HEK293 (cell line): ENCODE measurements around the gene C8B.
A peak's percentile ranks its signal among the peaks of the same experiment; 100 is the strongest.

Experiments used
- CTCF ChIA-PET: fragments of 350-600 bp; formaldehyde crosslinking; extraction: SDS; loops from one replicate; lab custom pipeline; 2021; ENCODE audit warnings: antibody characterized with exemption; lab: Yijun Ruan, JAX
- POLR2A ChIA-PET: fragments of 300-600 bp; formaldehyde crosslinking; extraction: SDS; loops from one replicate; lab custom pipeline; 2020; ENCODE audit warnings: antibody characterized with exemption, inconsistent platforms; lab: Yijun Ruan, JAX
- H3K27ac ChIP-seq: fragments of 200-500 bp; sonication (Bioruptor generic); 2 replicates; pipeline ENCODE4 v1.5.1; 2014; ENCODE audit warnings: low read depth, low read length, control low read depth, inconsistent platforms; ENCODE audit errors: extremely low read depth
- H3K36me3 ChIP-seq, 2 experiments: fragments of 200-500 bp in 1 of 2; sonication (Bioruptor generic) in 1 of 2; 1 replicate in 1 of 2; 2 replicates in 1 of 2; pipeline ENCODE4 v1.5.1; 2014 to 2017; ENCODE audit warnings: inconsistent platforms in 2 of 2, low read length in 2 of 2; ENCODE audit not compliant: control insufficient read depth in 2 of 2, insufficient read depth in 1 of 2
- H3K4me1 ChIP-seq: fragments of 200-500 bp; sonication (Bioruptor generic); 2 replicates; pipeline ENCODE4 v1.5.1; 2014; ENCODE audit warnings: mild to moderate bottlenecking, low read length, inconsistent platforms; ENCODE audit not compliant: control insufficient read depth, insufficient read depth
- H3K4me3 ChIP-seq: 2 replicates; pipeline ENCODE4 v1.5.1; 2011; ENCODE audit warnings: low read depth, mild to moderate bottlenecking, control low read depth, low read length, moderate library complexity
- H3K9me3 ChIP-seq: fragments of 200-500 bp; sonication (Bioruptor generic); 2 replicates; pipeline ENCODE4 v1.5.1; 2014; ENCODE audit warnings: low read depth, low read length, inconsistent platforms; ENCODE audit not compliant: control insufficient read depth, insufficient read depth
- HOXA7 ChIP-seq: sonication (generic); formaldehyde crosslinking; IDR thresholded peaks from 2 replicates; pipeline ENCODE4 v1.8.1; 2022; ENCODE audit warnings: missing genetic modification reagents, borderline replicate concordance
- HOXD13 ChIP-seq: sonication (generic); formaldehyde crosslinking; IDR thresholded peaks from 2 replicates; pipeline ENCODE4 v1.8.0; 2022; ENCODE audit warnings: missing genetic modification reagents, borderline replicate concordance
- KLF17 ChIP-seq: fragments of 450-650 bp; formaldehyde crosslinking; IDR thresholded peaks from 2 replicates; pipeline ENCODE4 v1.5.1; 2016; ENCODE audit warnings: missing biosample characterization, missing genetic modification characterization
- KLF7 ChIP-seq: fragments of 450-650 bp; formaldehyde crosslinking; IDR thresholded peaks from 2 replicates; pipeline ENCODE4 v1.5.1; 2016; ENCODE audit warnings: missing biosample characterization, missing genetic modification characterization, borderline replicate concordance
- MZF1 ChIP-seq: fragments of 450-650 bp; formaldehyde crosslinking; IDR thresholded peaks from 2 replicates; pipeline ENCODE4 v1.5.1; 2017; ENCODE audit warnings: missing biosample characterization, missing genetic modification characterization, borderline replicate concordance
- OVOL3 ChIP-seq: fragments of 450-650 bp; formaldehyde crosslinking; IDR thresholded peaks from 2 replicates; pipeline ENCODE4 v1.5.1; 2016; ENCODE audit warnings: missing biosample characterization, missing genetic modification characterization
- PRDM4 ChIP-seq: fragments of 450-650 bp; formaldehyde crosslinking; IDR thresholded peaks from 2 replicates; pipeline ENCODE4 v1.5.1; 2017; ENCODE audit warnings: missing biosample characterization, missing genetic modification characterization
- RBAK ChIP-seq: fragments of 450-650 bp; formaldehyde crosslinking; IDR thresholded peaks from 2 replicates; pipeline ENCODE4 v1.5.1; 2016; ENCODE audit warnings: missing biosample characterization, missing genetic modification characterization
- ZNF146 ChIP-seq: fragments of 450-650 bp; formaldehyde crosslinking; IDR thresholded peaks from 2 replicates; pipeline ENCODE4 v1.5.1; 2016; ENCODE audit warnings: missing biosample characterization, missing genetic modification characterization
- ZNF174 ChIP-seq: fragments of 450-650 bp; formaldehyde crosslinking; IDR thresholded peaks from 2 replicates; pipeline ENCODE4 v1.5.0; 2017; ENCODE audit warnings: missing biosample characterization, mild to moderate bottlenecking, missing genetic modification characterization
- ZNF23 ChIP-seq: fragments of 450-650 bp; formaldehyde crosslinking; IDR thresholded peaks from 2 replicates; pipeline ENCODE4 v1.5.1; 2016; ENCODE audit warnings: missing biosample characterization, missing genetic modification characterization, borderline replicate concordance
- ZNF404 ChIP-seq: fragments of 450-650 bp; formaldehyde crosslinking; IDR thresholded peaks from 2 replicates; pipeline ENCODE4 v1.5.1; 2017; ENCODE audit warnings: missing biosample characterization, missing genetic modification characterization
- ZNF514 ChIP-seq: fragments of 450-650 bp; formaldehyde crosslinking; IDR thresholded peaks from 2 replicates; pipeline ENCODE4 v1.5.1; 2016; ENCODE audit warnings: missing biosample characterization, missing genetic modification characterization
- ZNF654 ChIP-seq: fragments of 450-650 bp; formaldehyde crosslinking; IDR thresholded peaks from 2 replicates; pipeline ENCODE4 v1.5.1; 2016; ENCODE audit warnings: low read depth, missing biosample characterization, missing genetic modification characterization
- ZNF701 ChIP-seq: fragments of 450-650 bp; formaldehyde crosslinking; IDR thresholded peaks from 2 replicates; pipeline ENCODE4 v1.5.1; 2016; ENCODE audit warnings: missing biosample characterization, missing genetic modification characterization
- TF ChIP-seq, protein P1 (sequence below): fragments of 450-650 bp; formaldehyde crosslinking; IDR thresholded peaks from 2 replicates; pipeline ENCODE4 v1.5.1; 2016; ENCODE audit warnings: missing biosample characterization, missing genetic modification characterization

Gene C8B

GRCh38 chr1:56968878-56969495 lies 3.2 kb upstream of the C8B start:
- CTCF ChIA-PET: interaction anchor here (0.6 to 2.1 kb wide), 11 partner anchors 8 to 775 kb away, joined by 3 to 12 read pairs (median 5); no protein-coding TSS in a partner anchor
- Histone ChIP-seq H3K4me1 (no peaks in the 10 kb centered on the region), H3K36me3 (no peaks in the 10 kb centered on the region), H3K4me3 (no peak overlapping the region), H3K27ac (no peak overlapping the region), H3K9me3 (no peaks in the 10 kb centered on the region)
- POLR2A ChIA-PET: interaction anchor here (0.6 kb wide), 1 partner anchor 1578 kb away, joined by 3 read pairs; the partner anchor contains the start of gene OMA1
- TF ChIP-seq HOXD13 (CRISPR knock-in tag): no peak
- TF ChIP-seq KLF17 (tag by site-specific recombination): no peak
- TF ChIP-seq ZNF701 (tag by site-specific recombination): no peak
- TF ChIP-seq RBAK (tag by site-specific recombination): peak; percentile 86
- no peak for TF ChIP-seq ZNF514 (tag by site-specific recombination)
- no peak for TF ChIP-seq MZF1

GRCh38 chr1:56967900-56968832 lies 2.4 kb upstream of the C8B start:
- TF ChIP-seq ZNF404: no peak
- 0 out of 2 replicates have a peak, but pooled peaks have one; percentile 4 for TF ChIP-seq ZNF654 (tag by site-specific recombination)
- TF ChIP-seq, protein P1, sequence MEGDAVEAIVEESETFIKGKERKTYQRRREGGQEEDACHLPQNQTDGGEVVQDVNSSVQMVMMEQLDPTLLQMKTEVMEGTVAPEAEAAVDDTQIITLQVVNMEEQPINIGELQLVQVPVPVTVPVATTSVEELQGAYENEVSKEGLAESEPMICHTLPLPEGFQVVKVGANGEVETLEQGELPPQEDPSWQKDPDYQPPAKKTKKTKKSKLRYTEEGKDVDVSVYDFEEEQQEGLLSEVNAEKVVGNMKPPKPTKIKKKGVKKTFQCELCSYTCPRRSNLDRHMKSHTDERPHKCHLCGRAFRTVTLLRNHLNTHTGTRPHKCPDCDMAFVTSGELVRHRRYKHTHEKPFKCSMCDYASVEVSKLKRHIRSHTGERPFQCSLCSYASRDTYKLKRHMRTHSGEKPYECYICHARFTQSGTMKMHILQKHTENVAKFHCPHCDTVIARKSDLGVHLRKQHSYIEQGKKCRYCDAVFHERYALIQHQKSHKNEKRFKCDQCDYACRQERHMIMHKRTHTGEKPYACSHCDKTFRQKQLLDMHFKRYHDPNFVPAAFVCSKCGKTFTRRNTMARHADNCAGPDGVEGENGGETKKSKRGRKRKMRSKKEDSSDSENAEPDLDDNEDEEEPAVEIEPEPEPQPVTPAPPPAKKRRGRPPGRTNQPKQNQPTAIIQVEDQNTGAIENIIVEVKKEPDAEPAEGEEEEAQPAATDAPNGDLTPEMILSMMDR (tag by site-specific recombination): peak; percentile 20; the same call in 1 of the 2 replicates
- H3K36me3 ChIP-seq: no peaks in the 10 kb centered on the region
- CTCF ChIA-PET: interaction anchor here (0.6 to 2.1 kb wide), 16 partner anchors 9 to 776 kb away, joined by 3 to 12 read pairs (median 4); no protein-coding TSS in a partner anchor
- no peak overlapping the region for H3K27ac ChIP-seq
- no peak overlapping the region for H3K4me3 ChIP-seq
- H3K9me3 ChIP-seq: no peaks in the 10 kb centered on the region
- POLR2A ChIA-PET: no interaction called here
- no peaks in the 10 kb centered on the region for H3K4me1 ChIP-seq

DNA sequence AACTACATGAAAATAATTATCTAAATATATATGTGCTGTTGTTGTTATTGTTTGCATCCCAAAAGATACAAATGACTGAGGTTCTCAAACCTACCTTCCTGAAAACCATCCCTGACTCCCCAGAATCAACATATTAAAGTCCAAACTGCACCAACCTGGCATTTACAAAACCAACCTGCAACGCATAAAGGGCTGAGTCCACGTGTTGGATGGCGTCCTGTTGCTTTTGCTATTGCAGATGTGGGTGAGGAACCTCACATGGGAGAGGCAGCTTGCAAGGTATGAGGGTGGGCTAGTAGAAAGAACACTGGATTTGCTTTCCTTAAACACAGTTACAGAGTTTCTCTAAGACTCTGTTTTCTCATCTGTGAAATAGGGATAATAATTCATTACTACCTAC lies 1.5 kb upstream of the C8B start:
- ChIA-PET CTCF (interaction anchor here (0.6 to 1.3 kb wide), 4 partner anchors 9 to 40 kb away, joined by 3 to 4 read pairs (median 3); no protein-coding TSS in a partner anchor), POLR2A (no interaction called here)
- H3K4me1 ChIP-seq: no peaks in the 10 kb centered on the region
- H3K36me3 ChIP-seq: no peaks in the 10 kb centered on the region
- no peaks in the 10 kb centered on the region for H3K9me3 ChIP-seq
- H3K4me3 ChIP-seq: no peak overlapping the region
- no peak overlapping the region for H3K27ac ChIP-seq
- TF ChIP-seq HOXA7 (CRISPR knock-in tag) (no peak), PRDM4 (tag by site-specific recombination) (no peak), OVOL3 (no peak), ZNF23 (tag by site-specific recombination) (no peak), ZNF404 (no peak), KLF7 (tag by site-specific recombination) (no peak), ZNF174 (tag by site-specific recombination) (no peak), ZNF514 (tag by site-specific recombination) (no peak), ZNF146 (tag by site-specific recombination) (no peak)
